Measurements from ENCODE around the gene NHS.

Gene NHS

DNA sequence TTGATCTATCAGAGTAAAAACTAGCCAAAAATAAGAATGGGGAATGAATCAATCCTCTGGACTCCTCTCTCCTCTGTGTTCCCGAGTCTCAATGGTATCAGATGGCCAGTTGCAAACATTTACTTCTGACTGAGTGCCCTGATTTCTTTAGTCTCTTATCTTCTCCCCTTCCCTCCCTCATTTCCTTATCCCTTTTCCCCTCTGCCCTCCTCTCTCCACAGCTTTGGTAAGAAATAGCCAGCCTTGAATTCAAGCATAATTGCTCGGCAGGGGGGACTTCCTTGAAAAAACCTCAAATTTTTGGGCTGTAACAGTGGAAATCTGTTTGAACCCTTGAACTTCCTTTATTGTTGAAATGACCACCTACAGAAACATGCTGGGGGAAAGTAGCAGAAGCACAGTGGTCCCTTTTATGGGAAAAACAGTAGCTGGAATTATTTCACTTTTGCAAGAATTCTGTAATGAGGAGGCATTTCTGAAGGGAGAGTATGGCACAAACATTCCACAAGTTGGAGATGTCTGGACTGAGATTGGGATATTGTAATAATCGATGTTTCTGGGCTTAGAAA lies 40.3 kb downstream of the NHS start:
- Histone ChIP-seq H3K36me3 (ENCODE audit: control insufficient read depth, insufficient read depth, low read length) (no peaks in the 10 kb centered on the region), H3K27ac (ENCODE audit: insufficient read depth, low read length, poor library complexity, severe bottlenecking) (no peak overlapping the region), H3K9me3 (ENCODE audit: control insufficient read depth, low read length) (no peaks in the 10 kb centered on the region), H3K4me1 (ENCODE audit: control insufficient read depth, insufficient read depth, low read length, poor library complexity, severe bottlenecking) (no peaks in the 10 kb centered on the region), H3K27me3 (replicated peaks; ENCODE audit: control insufficient read depth, insufficient read depth, low read length, poor library complexity, severe bottlenecking) (no peaks in the 10 kb centered on the region), H3K4me3 (ENCODE audit: insufficient read depth, low read depth, low read length, poor library complexity, severe bottlenecking) (no peak overlapping the region)
- DNase-seq = no peak

DNA sequence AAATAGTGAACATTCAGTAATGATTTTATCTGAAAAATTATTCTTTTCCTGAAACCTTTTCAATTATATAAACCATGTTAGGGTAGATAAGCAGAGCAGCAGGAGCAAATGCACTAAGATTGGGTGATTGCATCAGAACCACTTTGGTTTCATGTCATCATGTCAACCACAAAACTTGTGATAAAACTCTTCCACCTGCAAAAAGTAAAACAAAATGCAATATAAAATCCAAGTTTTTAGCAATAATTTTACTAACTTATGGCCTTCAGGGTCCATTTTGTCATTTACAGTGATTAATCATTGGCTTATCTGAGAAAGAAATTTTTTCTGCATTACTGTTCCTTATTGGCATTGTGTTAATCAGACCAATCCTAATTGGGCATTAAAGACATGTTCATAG lies 42.4 kb downstream of the NHS start:
- Histone ChIP-seq H3K27ac (ENCODE audit: insufficient read depth, low read length, poor library complexity, severe bottlenecking) (no peak overlapping the region), H3K36me3 (ENCODE audit: control insufficient read depth, insufficient read depth, low read length) (no peaks in the 10 kb centered on the region), H3K4me1 (ENCODE audit: control insufficient read depth, insufficient read depth, low read length, poor library complexity, severe bottlenecking) (no peaks in the 10 kb centered on the region), H3K9me3 (ENCODE audit: control insufficient read depth, low read length) (no peaks in the 10 kb centered on the region), H3K4me3 (ENCODE audit: insufficient read depth, low read depth, low read length, poor library complexity, severe bottlenecking) (no peak overlapping the region), H3K27me3 (replicated peaks; ENCODE audit: control insufficient read depth, insufficient read depth, low read length, poor library complexity, severe bottlenecking) (no peaks in the 10 kb centered on the region)
- no peak for DNase-seq

DNA sequence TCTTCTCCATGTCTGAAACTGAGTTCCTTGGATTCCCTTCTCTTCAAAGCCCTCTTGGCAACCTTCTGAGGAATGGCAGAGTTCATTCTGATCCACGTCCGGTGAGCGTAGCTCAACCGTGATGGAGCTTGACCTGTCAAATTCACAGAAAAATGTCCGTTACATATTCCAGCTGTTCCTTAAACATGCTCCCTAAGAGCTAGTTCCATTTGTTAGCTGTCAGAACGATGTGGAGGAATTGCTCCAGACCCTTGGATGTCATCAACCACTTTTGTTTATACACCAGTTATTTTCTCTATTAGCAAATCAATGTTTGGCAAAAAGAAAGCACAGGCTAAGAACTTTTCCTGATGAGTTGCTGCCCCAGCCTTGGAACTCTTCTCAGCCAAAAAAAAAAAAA lies 50.1 kb downstream of the NHS start:
- H3K4me3 ChIP-seq (ENCODE audit: insufficient read depth, low read depth, low read length, poor library complexity, severe bottlenecking) = no peak overlapping the region

DNA sequence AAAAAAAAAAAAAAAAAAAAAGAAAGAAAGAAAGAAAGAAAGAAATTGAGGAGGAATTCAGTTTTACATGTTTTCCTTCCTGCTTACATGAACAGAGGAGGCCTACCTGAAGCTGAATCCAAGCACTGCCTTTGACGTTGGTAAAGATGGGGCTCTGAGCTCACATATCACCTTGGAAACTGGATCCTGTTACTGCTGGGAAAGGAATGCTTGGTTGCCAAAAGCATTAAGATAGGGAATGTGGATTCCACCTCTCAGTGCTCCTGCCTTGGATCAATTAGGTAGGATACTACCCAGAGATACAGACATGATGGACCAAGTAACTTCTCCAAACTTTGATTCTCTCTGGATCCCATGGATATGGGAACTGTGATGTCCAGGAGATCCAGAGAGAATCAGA lies 50.6 kb downstream of the NHS start:
- H3K27me3 ChIP-seq (replicated peaks; ENCODE audit: control insufficient read depth, insufficient read depth, low read length, poor library complexity, severe bottlenecking) = no peaks in the 10 kb centered on the region
- H3K9me3 ChIP-seq (ENCODE audit: control insufficient read depth, low read length) = no peaks in the 10 kb centered on the region
- no peaks in the 10 kb centered on the region for H3K36me3 ChIP-seq (ENCODE audit: control insufficient read depth, insufficient read depth, low read length)
- no peak for DNase-seq
- no peak overlapping the region for H3K27ac ChIP-seq (ENCODE audit: insufficient read depth, low read length, poor library complexity, severe bottlenecking)
- no peaks in the 10 kb centered on the region for H3K4me1 ChIP-seq (ENCODE audit: control insufficient read depth, insufficient read depth, low read length, poor library complexity, severe bottlenecking)
- no peak overlapping the region for H3K4me3 ChIP-seq (ENCODE audit: insufficient read depth, low read depth, low read length, poor library complexity, severe bottlenecking)

More for the DNA sequence above, 50.1 kb downstream of the NHS start:
- DNase-seq = no peak
- Histone ChIP-seq H3K27ac (ENCODE audit: insufficient read depth, low read length, poor library complexity, severe bottlenecking) (no peak overlapping the region), H3K27me3 (replicated peaks; ENCODE audit: control insufficient read depth, insufficient read depth, low read length, poor library complexity, severe bottlenecking) (no peaks in the 10 kb centered on the region), H3K36me3 (ENCODE audit: control insufficient read depth, insufficient read depth, low read length) (no peaks in the 10 kb centered on the region), H3K4me1 (ENCODE audit: control insufficient read depth, insufficient read depth, low read length, poor library complexity, severe bottlenecking) (no peaks in the 10 kb centered on the region), H3K9me3 (ENCODE audit: control insufficient read depth, low read length) (no peaks in the 10 kb centered on the region)

DNA sequence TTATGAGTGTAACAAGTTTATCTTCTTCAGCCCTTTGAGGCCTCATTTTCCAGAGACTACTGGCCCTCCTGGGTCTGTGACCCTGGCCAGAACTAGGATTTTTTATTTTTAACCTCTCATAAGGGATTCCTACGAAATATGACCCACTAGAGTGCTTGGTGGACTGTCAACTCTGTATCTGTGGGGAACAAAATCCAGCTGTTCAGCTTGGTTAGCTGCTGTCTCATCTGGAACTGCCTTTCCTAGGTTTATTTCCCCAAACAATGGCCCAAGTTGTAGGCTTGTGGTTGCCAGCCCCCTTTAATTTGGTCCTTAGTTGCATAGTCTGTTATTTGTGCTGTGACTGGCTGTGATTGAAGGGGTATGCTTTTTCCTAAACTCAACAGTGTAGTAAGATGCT lies 56.2 kb downstream of the NHS start:
- Histone ChIP-seq H3K36me3 (ENCODE audit: control insufficient read depth, insufficient read depth, low read length) (no peaks in the 10 kb centered on the region), H3K4me1 (ENCODE audit: control insufficient read depth, insufficient read depth, low read length, poor library complexity, severe bottlenecking) (no peaks in the 10 kb centered on the region)
- no peak for DNase-seq

DNA sequence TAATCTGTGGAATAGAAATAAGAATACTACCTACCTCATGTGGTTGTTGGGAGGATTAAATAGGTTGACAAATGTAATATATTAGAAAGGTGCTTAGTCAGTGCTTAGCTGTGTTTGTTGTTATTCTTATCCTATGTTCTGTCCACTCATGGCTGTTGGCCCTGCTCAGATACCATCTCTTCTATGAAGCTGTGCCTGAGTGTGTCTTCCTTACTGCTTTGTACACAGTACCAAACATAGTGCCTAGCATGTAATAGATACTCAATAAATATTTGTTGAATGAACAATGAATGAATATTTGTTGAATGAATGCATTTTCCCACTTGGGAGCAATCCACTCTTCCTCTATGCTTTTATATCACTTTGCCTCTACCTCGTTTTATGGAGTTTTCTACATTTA lies 57.2 kb downstream of the NHS start:
- Histone ChIP-seq H3K27me3 (replicated peaks; ENCODE audit: control insufficient read depth, insufficient read depth, low read length, poor library complexity, severe bottlenecking) (no peaks in the 10 kb centered on the region), H3K27ac (ENCODE audit: insufficient read depth, low read length, poor library complexity, severe bottlenecking) (no peak overlapping the region), H3K9me3 (ENCODE audit: control insufficient read depth, low read length) (no peaks in the 10 kb centered on the region), H3K36me3 (ENCODE audit: control insufficient read depth, insufficient read depth, low read length) (no peaks in the 10 kb centered on the region), H3K4me3 (ENCODE audit: insufficient read depth, low read depth, low read length, poor library complexity, severe bottlenecking) (no peak overlapping the region), H3K4me1 (ENCODE audit: control insufficient read depth, insufficient read depth, low read length, poor library complexity, severe bottlenecking) (no peaks in the 10 kb centered on the region)
- DNase-seq = no peak

More for the DNA sequence above, 56.2 kb downstream of the NHS start:
- Histone ChIP-seq H3K27me3 (replicated peaks; ENCODE audit: control insufficient read depth, insufficient read depth, low read length, poor library complexity, severe bottlenecking) (no peaks in the 10 kb centered on the region), H3K9me3 (ENCODE audit: control insufficient read depth, low read length) (no peaks in the 10 kb centered on the region), H3K27ac (ENCODE audit: insufficient read depth, low read length, poor library complexity, severe bottlenecking) (no peak overlapping the region), H3K4me3 (ENCODE audit: insufficient read depth, low read depth, low read length, poor library complexity, severe bottlenecking) (no peak overlapping the region)

DNA sequence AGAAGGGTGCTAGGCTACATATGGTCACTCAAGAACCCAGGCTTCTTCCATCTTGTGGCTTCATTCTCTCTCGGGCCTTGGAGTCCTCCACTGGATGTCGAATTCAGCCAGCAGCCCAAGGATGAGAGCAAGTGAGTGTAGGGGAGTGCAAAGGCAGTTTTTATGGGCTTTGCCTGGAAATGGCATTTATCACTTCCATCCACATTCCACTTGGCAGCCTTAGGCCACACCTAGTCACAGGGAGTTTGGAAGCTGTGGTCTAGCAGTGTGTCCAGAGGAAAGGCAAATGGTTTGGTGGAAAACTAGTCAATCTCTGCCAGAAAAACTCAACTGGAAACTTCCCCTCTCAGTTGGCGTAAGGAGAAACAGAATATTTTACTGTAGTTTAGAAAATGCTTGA lies 59.0 kb downstream of the NHS start:
- Histone ChIP-seq H3K4me3 (ENCODE audit: insufficient read depth, low read depth, low read length, poor library complexity, severe bottlenecking) (no peak overlapping the region), H3K9me3 (ENCODE audit: control insufficient read depth, low read length) (no peaks in the 10 kb centered on the region), H3K27ac (ENCODE audit: insufficient read depth, low read length, poor library complexity, severe bottlenecking) (no peak overlapping the region), H3K36me3 (ENCODE audit: control insufficient read depth, insufficient read depth, low read length) (no peaks in the 10 kb centered on the region), H3K27me3 (replicated peaks; ENCODE audit: control insufficient read depth, insufficient read depth, low read length, poor library complexity, severe bottlenecking) (no peaks in the 10 kb centered on the region), H3K4me1 (ENCODE audit: control insufficient read depth, insufficient read depth, low read length, poor library complexity, severe bottlenecking) (no peaks in the 10 kb centered on the region)
- no peak for DNase-seq

DNA sequence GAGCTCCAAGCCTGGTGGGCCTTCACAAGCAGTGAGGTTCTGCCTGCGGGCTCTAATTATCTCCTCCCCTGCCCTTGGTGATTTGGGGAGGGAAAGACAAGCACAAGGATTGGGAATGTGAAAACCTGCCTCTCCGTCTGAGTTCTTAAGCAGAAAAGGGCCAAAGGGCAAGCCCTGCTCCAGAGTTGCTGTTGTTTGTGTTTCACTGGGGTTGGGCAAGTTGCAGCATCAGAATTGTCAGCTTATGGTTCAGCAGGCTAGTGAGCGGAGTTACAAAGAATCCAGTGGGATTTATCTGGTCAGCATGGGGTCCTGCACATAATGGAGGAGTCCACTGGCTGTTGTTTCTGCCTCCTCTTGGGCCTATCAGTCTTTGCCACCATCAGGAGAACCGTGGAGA lies 60.5 kb downstream of the NHS start:
- Histone ChIP-seq H3K9me3 (ENCODE audit: control insufficient read depth, low read length) (no peaks in the 10 kb centered on the region), H3K4me3 (ENCODE audit: insufficient read depth, low read depth, low read length, poor library complexity, severe bottlenecking) (no peak overlapping the region), H3K27me3 (replicated peaks; ENCODE audit: control insufficient read depth, insufficient read depth, low read length, poor library complexity, severe bottlenecking) (no peaks in the 10 kb centered on the region), H3K27ac (ENCODE audit: insufficient read depth, low read length, poor library complexity, severe bottlenecking) (no peak overlapping the region), H3K36me3 (ENCODE audit: control insufficient read depth, insufficient read depth, low read length) (no peaks in the 10 kb centered on the region), H3K4me1 (ENCODE audit: control insufficient read depth, insufficient read depth, low read length, poor library complexity, severe bottlenecking) (no peaks in the 10 kb centered on the region)
- DNase-seq = no peak

DNA sequence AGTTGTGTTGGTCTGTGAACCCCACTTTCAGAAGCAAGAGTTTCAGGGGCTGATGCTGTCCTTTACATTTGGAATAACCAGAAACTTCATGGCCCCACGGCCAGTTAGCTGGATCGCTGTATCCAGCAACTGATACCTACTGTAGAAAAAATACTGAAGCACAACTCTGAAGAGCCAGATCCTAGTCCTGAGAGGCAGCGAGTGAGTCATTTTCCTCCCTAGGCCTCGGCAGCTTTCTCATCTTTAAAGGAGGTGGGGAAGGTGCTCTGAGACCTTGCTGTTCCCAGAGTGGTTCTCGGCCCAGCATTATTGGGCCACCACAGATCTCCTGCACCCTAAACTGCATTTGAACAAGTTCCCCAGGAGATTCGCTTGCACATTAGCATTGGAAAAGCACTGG lies 63.2 kb downstream of the NHS start:
- Histone ChIP-seq H3K36me3 (ENCODE audit: control insufficient read depth, insufficient read depth, low read length) (no peaks in the 10 kb centered on the region), H3K27me3 (replicated peaks; ENCODE audit: control insufficient read depth, insufficient read depth, low read length, poor library complexity, severe bottlenecking) (no peaks in the 10 kb centered on the region), H3K9me3 (ENCODE audit: control insufficient read depth, low read length) (no peaks in the 10 kb centered on the region), H3K4me3 (ENCODE audit: insufficient read depth, low read depth, low read length, poor library complexity, severe bottlenecking) (no peak overlapping the region), H3K27ac (ENCODE audit: insufficient read depth, low read length, poor library complexity, severe bottlenecking) (no peak overlapping the region), H3K4me1 (ENCODE audit: control insufficient read depth, insufficient read depth, low read length, poor library complexity, severe bottlenecking) (no peaks in the 10 kb centered on the region)
- no peak for DNase-seq

DNA sequence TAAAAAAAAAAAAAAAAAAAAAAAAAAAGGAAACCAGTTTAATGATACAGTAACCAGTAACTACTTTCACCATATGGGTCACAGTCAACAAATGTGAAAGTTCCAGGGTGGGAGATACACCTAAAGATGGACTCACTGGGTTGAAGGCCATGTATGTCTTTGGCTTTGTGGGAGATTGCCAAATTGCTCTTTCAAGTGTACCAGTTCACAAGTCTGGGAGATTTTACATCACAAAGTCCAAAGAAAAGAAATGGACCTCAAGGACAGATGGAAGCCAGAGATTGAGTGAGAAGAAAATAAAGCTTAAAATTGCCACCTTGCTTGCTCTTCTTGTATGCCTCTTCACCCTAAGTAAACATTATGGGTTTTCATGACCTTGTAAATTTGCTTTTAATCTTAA lies 65.3 kb downstream of the NHS start:
- no peaks in the 10 kb centered on the region for H3K9me3 ChIP-seq (ENCODE audit: control insufficient read depth, low read length)
- no peaks in the 10 kb centered on the region for H3K36me3 ChIP-seq (ENCODE audit: control insufficient read depth, insufficient read depth, low read length)
- no peak overlapping the region for H3K27ac ChIP-seq (ENCODE audit: insufficient read depth, low read length, poor library complexity, severe bottlenecking)
- no peaks in the 10 kb centered on the region for H3K4me1 ChIP-seq (ENCODE audit: control insufficient read depth, insufficient read depth, low read length, poor library complexity, severe bottlenecking)
- H3K4me3 ChIP-seq (ENCODE audit: insufficient read depth, low read depth, low read length, poor library complexity, severe bottlenecking) = no peak overlapping the region
- no peak for DNase-seq
- H3K27me3 ChIP-seq (replicated peaks; ENCODE audit: control insufficient read depth, insufficient read depth, low read length, poor library complexity, severe bottlenecking) = no peaks in the 10 kb centered on the region

DNA sequence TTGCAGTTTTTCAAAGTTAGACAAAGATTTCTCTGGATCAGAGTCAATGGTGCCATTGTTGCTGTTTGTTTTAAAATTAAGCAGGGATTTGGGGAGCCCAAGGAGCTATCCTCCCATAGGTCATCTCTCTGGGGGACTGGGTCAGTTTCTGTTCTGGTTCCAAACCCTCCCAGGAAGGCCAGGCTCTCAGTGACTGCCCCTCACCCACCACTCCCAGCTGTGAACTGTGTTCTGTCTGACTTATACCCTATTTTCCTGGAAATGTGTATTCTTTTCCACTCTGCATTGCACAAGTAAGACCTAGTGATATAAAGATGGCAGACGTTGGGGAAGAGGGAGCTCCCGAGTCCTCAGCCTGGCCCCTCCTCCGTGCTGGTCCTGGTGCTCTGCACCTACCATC lies 65.8 kb downstream of the NHS start:
- Histone ChIP-seq H3K4me3 (ENCODE audit: insufficient read depth, low read depth, low read length, poor library complexity, severe bottlenecking) (no peak overlapping the region), H3K27me3 (replicated peaks; ENCODE audit: control insufficient read depth, insufficient read depth, low read length, poor library complexity, severe bottlenecking) (no peaks in the 10 kb centered on the region), H3K9me3 (ENCODE audit: control insufficient read depth, low read length) (no peaks in the 10 kb centered on the region), H3K36me3 (ENCODE audit: control insufficient read depth, insufficient read depth, low read length) (no peaks in the 10 kb centered on the region), H3K4me1 (ENCODE audit: control insufficient read depth, insufficient read depth, low read length, poor library complexity, severe bottlenecking) (no peaks in the 10 kb centered on the region), H3K27ac (ENCODE audit: insufficient read depth, low read length, poor library complexity, severe bottlenecking) (no peak overlapping the region)
- no peak for DNase-seq

Data from effector memory CD4-positive, alpha-beta T cell (primary cell).